GM23338 (cell line): ENCODE data around the gene MAG.

Source experiments
- CREB1 ChIP-seq: fragments of 250-450 bp; sonication (Bioruptor Pico); IDR thresholded peaks from 2 replicates; pipeline ENCODE4 v1.5.0; 2020; ENCODE audit warnings: low read depth, mild to moderate bottlenecking, moderate library complexity
- CTCF ChIP-seq, 2 experiments: fragments of 200-600 bp in 1 of 2; sonication (generic) in 1 of 2; conservative IDR thresholded peaks; 2 replicates each; pipeline versions ENCODE4 v1.5.1 to v1.6.1; 2016 to 2017; ENCODE audit warnings: antibody characterized with exemption in 2 of 2, low read depth in 2 of 2, mild to moderate bottlenecking in 2 of 2, moderate library complexity in 1 of 2
- EZH2 ChIP-seq: fragments of 200-600 bp; sonication (generic); IDR thresholded peaks from one replicate; pipeline ENCODE4 v1.8.0; 2017; ENCODE audit warnings: antibody characterized with exemption, mild to moderate bottlenecking, low read depth; ENCODE audit not compliant: unreplicated experiment
- EZH2phosphoT487 ChIP-seq: fragments of 200-600 bp; sonication (generic); IDR thresholded peaks from one replicate; pipeline ENCODE4 v1.8.1; 2018; ENCODE audit warnings: antibody characterized with exemption; ENCODE audit not compliant: unreplicated experiment
- JUNB ChIP-seq: IDR thresholded peaks from one replicate; pipeline ENCODE4 v1.6.1; 2016; ENCODE audit warnings: antibody characterized with exemption; ENCODE audit not compliant: unreplicated experiment
- POLR2AphosphoS5 ChIP-seq: IDR thresholded peaks from 2 replicates; pipeline ENCODE4 v1.6.1; 2016; ENCODE audit warnings: antibody characterized with exemption, low read depth
- REST ChIP-seq: IDR thresholded peaks from one replicate; pipeline ENCODE4 v1.6.1; 2018; ENCODE audit warnings: antibody characterized with exemption; ENCODE audit not compliant: unreplicated experiment
- STAT1 ChIP-seq: IDR thresholded peaks from one replicate; pipeline ENCODE4 v1.6.1; 2016; ENCODE audit warnings: antibody characterized with exemption; ENCODE audit not compliant: unreplicated experiment
- ZNF331 ChIP-seq: fragments of 250-450 bp; sonication (Bioruptor Pico); IDR thresholded peaks from 2 replicates; pipeline ENCODE4 v1.5.0; 2020; ENCODE audit warnings: low read depth, mild to moderate bottlenecking, moderate library complexity
- ZNF462 ChIP-seq: fragments of 250-450 bp; sonication (Bioruptor Pico); IDR thresholded peaks from 2 replicates; pipeline ENCODE4 v1.5.0; 2020; ENCODE audit warnings: mild to moderate bottlenecking, moderate library complexity

GRCh38 chr19:35262101-35262761 lies 29.7 kb upstream of the MAG start:
- TF ChIP-seq EZH2 = no peak
- TF ChIP-seq JUNB = no peak
- TF ChIP-seq CTCF (conservative IDR thresholded peaks at IDR 0.05; ENCODE audit: low read depth in 2 of 2) = no peak
- no peak for TF ChIP-seq EZH2phosphoT487
- no peak for TF ChIP-seq CREB1 (CRISPR knock-in tag)
- TF ChIP-seq ZNF331 (CRISPR knock-in tag) = no peak
- TF ChIP-seq STAT1 = no peak
- TF ChIP-seq POLR2AphosphoS5 = no peak; the same call in 1 of the 2 replicates
- no peak for TF ChIP-seq ZNF462
- TF ChIP-seq REST = no peak
